DMS53 (cell line): Measurements from ENCODE around the gene ARPP19.
"Not testable (repeated sequence)": the region's sequence is repeated elsewhere in the genome, so short reads cannot be mapped to it uniquely, and the experiment has no call there.

ENCODE experiments used
- DNase-seq: peaks from one replicate; lab custom pipeline; 2025; lab: John Stamatoyannopoulos, UW

ARPP19 gene

GRCh38 chr15:52568601-52569585 lies at the start of gene ARPP19:
Gene ARPP19 (minus strand): TSS chr15:52569030. CDS start chr15:52568892, 138 bp downstream.
- DNase-seq, result peak; percentile 96

GRCh38 chr15:52617026-52617425 lies 48.2 kb upstream of the ARPP19 start:
- no peak for DNase-seq

- no peak for DNase-seq
These were observed 46.5 kb upstream of the ARPP19 start for GRCh38 chr15:52615302-52615701.

GRCh38 chr15:52609593-52609992 lies 40.8 kb upstream of the ARPP19 start:
- DNase-seq, result no peak

- no peak for DNase-seq
These were observed 15.6 kb upstream of the ARPP19 start for GRCh38 chr15:52584414-52584813.

- no peak for DNase-seq
These were observed 11.0 kb upstream of the ARPP19 start for GRCh38 chr15:52579852-52580251.

- no peak for DNase-seq
These were observed 7.9 kb upstream of the ARPP19 start for GRCh38 chr15:52576692-52577091.

- DNase-seq, result not testable (repeated sequence)
These were observed 6.7 kb upstream of the ARPP19 start for GRCh38 chr15:52575573-52575972.

GRCh38 chr15:52575072-52575471 lies 6.2 kb upstream of the ARPP19 start:
- DNase-seq, result no peak

- DNase-seq, result not testable (repeated sequence)
These were observed 5.8 kb upstream of the ARPP19 start for GRCh38 chr15:52574623-52575022.

GRCh38 chr15:52567871-52568600 lies 794 bp downstream of the ARPP19 start:
- peak; percentile 70 for DNase-seq

- DNase-seq, result no peak
These were observed 1.9 kb downstream of the ARPP19 start for GRCh38 chr15:52566889-52567288.

- DNase-seq, result not testable (repeated sequence)
These were observed 3.1 kb downstream of the ARPP19 start for GRCh38 chr15:52565417-52566358.

GRCh38 chr15:52563501-52564060 lies 5.2 kb downstream of the ARPP19 start:
- DNase-seq, result no peak

GRCh38 chr15:52559575-52559974 lies 9.3 kb downstream of the ARPP19 start:
- DNase-seq, result no peak

- DNase-seq, result peak; percentile 10
These were observed 9.8 kb downstream of the ARPP19 start for GRCh38 chr15:52559022-52559421.

GRCh38 chr15:52558196-52558595 lies 10.6 kb downstream of the ARPP19 start:
- DNase-seq, result no peak

- no peak for DNase-seq
These were observed 11.6 kb downstream of the ARPP19 start for GRCh38 chr15:52557274-52557641.

GRCh38 chr15:52556524-52557273 lies 12.1 kb downstream of the ARPP19 start:
- DNase-seq, result no peak

GRCh38 chr15:52552303-52552702 lies 16.5 kb downstream of the ARPP19 start:
- DNase-seq, result no peak

- DNase-seq, result no peak
These were observed 17.1 kb downstream of the ARPP19 start for GRCh38 chr15:52551762-52552161.
